OCI-LY7 (cell line): Measurements from ENCODE around the gene TXLNG. TPM values are rescaled to one million over a fixed set of nuclear protein-coding genes. Genes with fewer than 3 reads are reported as not detected.

Experiments
- BruUV-seq: library from RNA; stranded (reverse); fragments of 400-500 nt; replicated peaks from 2 replicates; lab custom pipeline; 2021; lab: Mats Ljungman, UMichigan
- CTCF ChIA-PET: fragments of 300-600 bp; sonication (Branson Sonifier 250); formaldehyde crosslinking; loops from one replicate; lab custom pipeline; 2022; ENCODE audit warnings: antibody characterized with exemption; ENCODE audit not compliant: unreplicated experiment; lab: Charles Lee
- POLR2A ChIA-PET: fragments of 300-600 bp; sonication (Branson Sonifier 250); formaldehyde crosslinking; loops from one replicate; lab custom pipeline; 2022; ENCODE audit warnings: antibody characterized with exemption; lab: Charles Lee
- DNase-seq: peaks from one replicate; pipeline ENCODE4 v3.0.0-alpha.2; 2015; ENCODE audit warnings: low spot score
- H2AFZ ChIP-seq: fragments of 200-600 bp; sonication (generic), shearing (Covaris generic); 2 replicates; pipeline ENCODE4 v1.6.1; 2014; ENCODE audit warnings: mild to moderate bottlenecking, antibody characterized with exemption, low read length, moderate library complexity
- H3K27ac ChIP-seq: fragments of 200-600 bp; sonication (generic); 2 replicates; pipeline ENCODE4 v1.5.1; 2014; ENCODE audit warnings: mixed run types, low read depth, mild to moderate bottlenecking, moderate library complexity, low read length, inconsistent platforms; ENCODE audit not compliant: poor library complexity, severe bottlenecking
- H3K36me3 ChIP-seq: fragments of 200-600 bp; sonication (generic); 2 replicates; pipeline ENCODE4 v1.6.1; 2014; ENCODE audit warnings: mild to moderate bottlenecking, antibody characterized with exemption, low read length, moderate library complexity, mixed read lengths; ENCODE audit not compliant: insufficient read depth
- H3K4me1 ChIP-seq: fragments of 200-600 bp; sonication (generic); 2 replicates; pipeline ENCODE4 v1.5.1; 2014; ENCODE audit warnings: mild to moderate bottlenecking, low read length; ENCODE audit not compliant: insufficient read depth, poor library complexity, severe bottlenecking
- H3K4me2 ChIP-seq: fragments of 200-600 bp; sonication (generic); 2 replicates; pipeline ENCODE4 v1.6.1; 2014; ENCODE audit warnings: mild to moderate bottlenecking, low read length
- H3K4me3 ChIP-seq: fragments of 200-600 bp; sonication (generic); 2 replicates; pipeline ENCODE4 v1.5.1; 2014; ENCODE audit warnings: mild to moderate bottlenecking, low read depth, low read length; ENCODE audit not compliant: poor library complexity, severe bottlenecking
- H3K79me2 ChIP-seq: fragments of 200-600 bp; sonication (generic); 2 replicates; pipeline ENCODE4 v1.6.1; 2016; ENCODE audit warnings: low read depth, mild to moderate bottlenecking, low read length, moderate library complexity, mixed read lengths; ENCODE audit not compliant: insufficient read depth
- H3K9me2 ChIP-seq: fragments of 200-600 bp; sonication (generic); 2 replicates; pipeline ENCODE4 v1.6.1; 2016; ENCODE audit warnings: mild to moderate bottlenecking, low read length, mixed read lengths; ENCODE audit not compliant: insufficient read depth
- H3K9me3 ChIP-seq: fragments of 200-600 bp; sonication (generic); 2 replicates; pipeline ENCODE4 v1.6.1; 2014; ENCODE audit warnings: mild to moderate bottlenecking, mixed run types, low read length, mixed read lengths
- H4K20me1 ChIP-seq: fragments of 200-600 bp; sonication (generic); 2 replicates; pipeline ENCODE4 v1.6.1; 2014; ENCODE audit warnings: mild to moderate bottlenecking, antibody characterized with exemption, low read length, moderate library complexity, mixed read lengths; ENCODE audit not compliant: insufficient read depth
- CTCF ChIP-seq: fragments of 200-600 bp; sonication (generic); conservative IDR thresholded peaks from 2 replicates; pipeline ENCODE4 v1.5.1; 2014; ENCODE audit warnings: mild to moderate bottlenecking, antibody characterized with exemption, low read length, moderate library complexity, mixed read lengths
- EZH2phosphoT487 ChIP-seq: fragments of 200-600 bp; sonication (generic); IDR thresholded peaks from 2 replicates; pipeline ENCODE4 v1.6.1; 2018; ENCODE audit warnings: low read depth, borderline replicate concordance, mild to moderate bottlenecking, mixed run types, antibody characterized with exemption, low read length, moderate library complexity, mixed read lengths
- intact Hi-C: fragments of 100-400 bp; cut with micrococcal nuclease; formaldehyde crosslinking; loops from one replicate; pipeline ENCODE4 v1.10.0; 2022; ENCODE audit not compliant: unreplicated experiment
- total RNA-seq, 2 experiments: library from RNA; depleted of rRNA in 1 of 2; stranded (reverse); fragments of >200 nt in 1 of 2; shearing (Covaris generic) in 1 of 2; gene quantifications; 2 replicates each; pipeline ENCODE4 v1.2.3, GENCODE V29; 2014 to 2022

The TXLNG gene
- total RNA-seq, 2 experiments from 2014 or later, result 16.9 to 22.0 TPM

GRCh38 chrX:16870862-16871815, 84.9 kb downstream of the TXLNG start:
- peak; percentile 47 for DNase-seq

GRCh38 chrX:16873106-16873505, 86.8 kb downstream of the TXLNG start:
- Histone ChIP-seq H3K4me2 (peak overlapping the region; percentile 99), H3K36me3 (peaks cover 13% of the 10 kb centered on the region), H3K79me2 (peaks cover 15% of the 10 kb centered on the region), H4K20me1 (peaks cover 13% of the 10 kb centered on the region), H3K4me3 (peak overlapping the region; percentile 29), H3K9me3 (no peaks in the 10 kb centered on the region), H2AFZ (peak overlapping the region; percentile 81; the same call in 1 of the 2 replicates), H3K4me1 (peaks cover 57% of the 10 kb centered on the region), H3K27ac (peak overlapping the region; percentile 97), H3K9me2 (no peaks in the 10 kb centered on the region)
- ChIA-PET CTCF (interaction anchor here (2.6 kb wide), 1 partner anchor 9 kb away, joined by 20 read pairs; no protein-coding TSS in a partner anchor), POLR2A (interaction anchor here (0.7 to 5.0 kb wide), 3 partner anchors 10 to 74 kb away, joined by 3 to 73 read pairs (median 4); no protein-coding TSS in a partner anchor)
- intact Hi-C loops, result loop anchor here (1.0 to 5.0 kb wide), 2 partner anchors 19 to 86 kb away; partner anchors contain the start of gene TXLNG
- BruUV-seq, result no TSS peak
- TF ChIP-seq EZH2phosphoT487, result no peak
- TF ChIP-seq CTCF, result no peak
- DNase-seq, result peak; percentile 58

More at GRCh38 chrX:16870862-16871815, 84.9 kb downstream of the TXLNG start:
- no peak for TF ChIP-seq CTCF
- no peak for TF ChIP-seq EZH2phosphoT487
- CTCF ChIA-PET, result no interaction called here
- Histone ChIP-seq H3K27ac (peak overlapping the region; percentile 97), H4K20me1 (peaks cover 16% of the 10 kb centered on the region), H3K4me3 (peak overlapping the region; percentile 74), H3K9me2 (no peaks in the 10 kb centered on the region), H3K4me1 (peaks cover 67% of the 10 kb centered on the region), H3K9me3 (no peaks in the 10 kb centered on the region), H2AFZ (peak overlapping the region; percentile 81), H3K36me3 (peaks cover 30% of the 10 kb centered on the region), H3K4me2 (peak overlapping the region; percentile 99), H3K79me2 (peaks cover 35% of the 10 kb centered on the region)
- intact Hi-C loops, result loop anchor here (5.0 kb wide), 1 partner anchor 84 kb away; the partner anchor contains the start of gene TXLNG
- POLR2A ChIA-PET, result interaction anchor here (0.7 to 5.0 kb wide), 2 partner anchors 12 to 36 kb away, joined by 4 to 73 read pairs; no protein-coding TSS in a partner anchor
- TSS peak; percentile 80 for BruUV-seq
